Measurements from ENCODE around the gene PRRT1B. TPM values are rescaled to one million over a fixed set of nuclear protein-coding genes. Genes with fewer than 3 reads are reported as not detected.

PRRT1B gene
- total and polyA plus RNA-seq, 4 donors: 0.96 to 7.9 (median 3.8) TPM

DNA sequence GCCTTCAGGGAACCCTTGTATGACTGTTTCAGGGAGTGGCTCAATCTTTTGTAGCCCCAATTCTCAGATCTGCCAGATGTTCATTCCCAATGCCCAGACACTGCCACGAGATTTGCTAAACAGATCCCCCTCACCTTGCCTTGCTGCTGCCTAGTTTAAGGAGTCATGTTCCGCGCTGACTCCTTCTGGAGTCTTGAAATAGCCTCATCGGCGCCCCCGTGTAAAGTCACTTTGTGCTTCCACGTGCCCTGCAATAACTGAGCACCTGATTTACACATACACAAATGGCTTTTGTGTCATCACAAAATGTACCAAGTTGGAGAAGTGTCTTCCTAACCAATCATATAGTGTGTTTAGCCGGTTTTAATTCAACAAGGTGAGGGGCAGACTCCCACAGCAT lies 62.3 kb downstream of the PRRT1B start:
- H3K27ac ChIP-seq (ENCODE audit: low read depth in 1 of 2, low read length in 1 of 2): peak overlapping the region; percentile 80 to 85
- ATAC-seq (ENCODE audit: insufficient read depth, low FRiP score) (no peak), DNase-seq (no peak)
- no peak overlapping the region for H3K4me3 ChIP-seq
- H3K4me1 ChIP-seq (ENCODE audit: control insufficient read depth in 5 of 5, insufficient read depth in 5 of 5, low read length in 5 of 5): peaks cover 0 to 40% (median 16%) of the 10 kb centered on the region in 5 donors
- H3K27me3 ChIP-seq (ENCODE audit: control insufficient read depth in 3 of 3, insufficient read depth in 3 of 3, low read length in 2 of 3): no peaks in the 10 kb centered on the region
- peak overlapping the region in 1 of 2 donors; percentile 81 for H3K9ac ChIP-seq (ENCODE audit: insufficient read depth in 1 of 2, low read length in 2 of 2)
- WGBS, 2 donors: 90 to 93% methylated on average over 8 of the region's 8 CpGs
- peaks cover 0 to 50% (median 8%) of the 10 kb centered on the region in 4 donors for H3K36me3 ChIP-seq (ENCODE audit: control insufficient read depth in 4 of 4, insufficient read depth in 4 of 4, low read length in 4 of 4)
- H3K9me3 ChIP-seq (ENCODE audit: control insufficient read depth in 4 of 4, insufficient read depth in 3 of 4, low read length in 3 of 4): no peaks in the 10 kb centered on the region
- TF ChIP-seq, protein P1, sequence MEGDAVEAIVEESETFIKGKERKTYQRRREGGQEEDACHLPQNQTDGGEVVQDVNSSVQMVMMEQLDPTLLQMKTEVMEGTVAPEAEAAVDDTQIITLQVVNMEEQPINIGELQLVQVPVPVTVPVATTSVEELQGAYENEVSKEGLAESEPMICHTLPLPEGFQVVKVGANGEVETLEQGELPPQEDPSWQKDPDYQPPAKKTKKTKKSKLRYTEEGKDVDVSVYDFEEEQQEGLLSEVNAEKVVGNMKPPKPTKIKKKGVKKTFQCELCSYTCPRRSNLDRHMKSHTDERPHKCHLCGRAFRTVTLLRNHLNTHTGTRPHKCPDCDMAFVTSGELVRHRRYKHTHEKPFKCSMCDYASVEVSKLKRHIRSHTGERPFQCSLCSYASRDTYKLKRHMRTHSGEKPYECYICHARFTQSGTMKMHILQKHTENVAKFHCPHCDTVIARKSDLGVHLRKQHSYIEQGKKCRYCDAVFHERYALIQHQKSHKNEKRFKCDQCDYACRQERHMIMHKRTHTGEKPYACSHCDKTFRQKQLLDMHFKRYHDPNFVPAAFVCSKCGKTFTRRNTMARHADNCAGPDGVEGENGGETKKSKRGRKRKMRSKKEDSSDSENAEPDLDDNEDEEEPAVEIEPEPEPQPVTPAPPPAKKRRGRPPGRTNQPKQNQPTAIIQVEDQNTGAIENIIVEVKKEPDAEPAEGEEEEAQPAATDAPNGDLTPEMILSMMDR (IDR thresholded peaks at IDR 0.05; ENCODE audit: control extremely low read depth, extremely low read depth): no peak

DNA sequence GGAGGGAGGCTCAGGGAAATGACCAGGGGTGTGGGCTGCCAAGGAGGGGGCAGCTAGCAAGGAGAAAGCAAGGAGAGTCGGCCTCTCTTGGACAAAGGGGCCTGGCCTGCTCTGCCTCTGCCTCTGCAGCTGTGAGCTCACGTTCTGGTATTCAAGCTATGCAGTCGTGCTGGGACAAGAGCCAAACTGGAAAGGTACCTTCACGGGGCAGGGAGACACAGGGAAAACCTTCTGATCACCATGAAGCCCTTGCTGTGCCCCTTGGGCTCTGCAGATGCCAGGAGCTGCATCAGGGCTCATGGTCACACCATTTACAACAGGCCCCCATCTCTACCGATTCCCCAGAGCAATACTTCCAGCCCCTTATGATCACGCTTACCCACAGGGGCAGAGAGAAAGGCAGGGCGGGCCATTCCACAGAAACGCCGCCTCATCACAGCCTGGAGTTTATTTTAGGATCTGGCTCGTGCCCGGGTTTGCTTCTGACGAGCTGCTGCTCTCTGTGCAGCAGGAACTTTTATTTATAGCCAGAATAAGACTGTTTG lies 63.2 kb downstream of the PRRT1B start:
- TF ChIP-seq, protein P1 (IDR thresholded peaks at IDR 0.05; ENCODE audit: control extremely low read depth, extremely low read depth): no peak

More for the DNA sequence above, 63.2 kb downstream of the PRRT1B start:
- H3K9ac ChIP-seq (ENCODE audit: insufficient read depth in 1 of 2, low read length in 2 of 2): peak overlapping the region in 1 of 2 donors; percentile 81
- no peaks in the 10 kb centered on the region for H3K27me3 ChIP-seq (ENCODE audit: control insufficient read depth in 3 of 3, insufficient read depth in 3 of 3, low read length in 2 of 3)
- no peaks in the 10 kb centered on the region for H3K9me3 ChIP-seq (ENCODE audit: control insufficient read depth in 4 of 4, insufficient read depth in 3 of 4, low read length in 3 of 4)
- no peak overlapping the region for H3K4me3 ChIP-seq
- ATAC-seq (ENCODE audit: insufficient read depth, low FRiP score): peak; percentile 47
- peak; percentile 92 to 95 (median 94) for DNase-seq
- peaks cover 0 to 40% (median 16%) of the 10 kb centered on the region in 5 donors for H3K4me1 ChIP-seq (ENCODE audit: control insufficient read depth in 5 of 5, insufficient read depth in 5 of 5, low read length in 5 of 5)
- peak overlapping the region; percentile 80 to 85 for H3K27ac ChIP-seq (ENCODE audit: low read depth in 1 of 2, low read length in 1 of 2)
- H3K36me3 ChIP-seq (ENCODE audit: control insufficient read depth in 4 of 4, insufficient read depth in 4 of 4, low read length in 4 of 4): peaks cover 0 to 50% (median 7%) of the 10 kb centered on the region in 4 donors
- WGBS, 2 donors: 35 to 70% methylated on average over 12 of the region's 12 CpGs

Other genes starting within 250 kb of the PRRT1B start
- gene PRRC2B, start 151.4 kb upstream of the PRRT1B start, total RNA-seq: 100 to 1,000 TPM; 124 to 171 TPM
- 10 to 100 TPM; 39.4 to 59.0 TPM for gene PRRC2B, start 151.4 kb upstream of the PRRT1B start, polyA plus RNA-seq
- gene POMT1, start 42.6 kb upstream of the PRRT1B start, total RNA-seq: 10 to 100 TPM; 24.9 to 28.3 TPM
- gene POMT1, start 42.6 kb upstream of the PRRT1B start, polyA plus RNA-seq: 10 to 100 TPM; 11.9 to 21.2 TPM
- gene UCK1, start 14.3 kb upstream of the PRRT1B start, total RNA-seq: 10 to 100 TPM; 17.6 to 28.6 TPM
- gene UCK1, start 14.3 kb upstream of the PRRT1B start, polyA plus RNA-seq: 10 to 100 TPM; 24.1 to 26.0 TPM
- gene RAPGEF1, start 194.6 kb downstream of the PRRT1B start, total RNA-seq: 100 to 1,000 TPM in 1 of 2 donors, 10 to 100 TPM in 1; 56.8 to 134 TPM
- gene RAPGEF1, start 194.6 kb downstream of the PRRT1B start, polyA plus RNA-seq: 10 to 100 TPM; 38.9 to 53.3 TPM

Measured in lung (tissue), 12 donors.